HTR-8/SVneo (cell line): ENCODE data around the gene REEP1.
A peak's percentile ranks its signal among the peaks of the same experiment; 100 is the strongest.

ENCODE experiments used
- DNase-seq: peaks from one replicate; pipeline ENCODE4 v3.0.0; 2011; ENCODE audit warnings: low spot score, mixed read lengths; ENCODE audit not compliant: insufficient read length
- FAIRE-seq: peaks from 2 replicates; lab custom pipeline; 2011; peaks lifted over from hg19 to GRCh38; lab: Jason Lieb, UNC

The REEP1 gene

GRCh38 chr2:86337244-86337835 is at the start of gene REEP1:
TSS of gene REEP1 (minus strand) at chr2:86337626. CDS start at chr2:86337510, 116 bp downstream.
- FAIRE-seq (peak; percentile 62), DNase-seq (peak; percentile 30)

DNA sequence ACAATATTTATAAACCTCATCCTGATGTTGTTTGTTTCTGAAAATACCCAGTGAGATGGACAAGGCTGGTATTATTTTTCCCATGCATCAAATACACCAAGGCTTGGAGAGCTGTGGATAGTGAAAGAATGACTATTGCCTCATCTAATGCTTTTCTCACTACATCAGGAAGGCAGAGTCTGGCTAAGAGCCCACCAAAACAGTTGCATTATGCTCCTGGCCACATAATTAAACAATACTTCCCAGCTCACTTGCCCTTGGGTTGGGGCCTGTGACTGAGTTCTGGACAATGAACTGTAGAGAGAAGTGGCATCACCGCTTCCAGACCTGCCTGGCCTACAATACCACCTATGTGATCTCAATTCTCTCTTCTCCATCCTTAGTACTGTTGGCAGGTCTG is 46.4 kb upstream of the REEP1 start:
- FAIRE-seq (peak; percentile 40), DNase-seq (no peak)

- FAIRE-seq, result no peak
Observed at GRCh38 chr2:86382698-86383097, 45.3 kb upstream of the REEP1 start.

GRCh38 chr2:86382108-86382507 is 44.7 kb upstream of the REEP1 start:
- FAIRE-seq, result no peak
- DNase-seq, result no peak

More at GRCh38 chr2:86382698-86383097, 45.3 kb upstream of the REEP1 start:
- no peak for DNase-seq

GRCh38 chr2:86378469-86378868 is 41.0 kb upstream of the REEP1 start:
- FAIRE-seq, result no peak
- no peak for DNase-seq

GRCh38 chr2:86375623-86376022 is 38.2 kb upstream of the REEP1 start:
- no peak for FAIRE-seq
- no peak for DNase-seq

- peak; percentile 38 for FAIRE-seq
Observed at GRCh38 chr2:86372641-86373502, 35.4 kb upstream of the REEP1 start.

DNA sequence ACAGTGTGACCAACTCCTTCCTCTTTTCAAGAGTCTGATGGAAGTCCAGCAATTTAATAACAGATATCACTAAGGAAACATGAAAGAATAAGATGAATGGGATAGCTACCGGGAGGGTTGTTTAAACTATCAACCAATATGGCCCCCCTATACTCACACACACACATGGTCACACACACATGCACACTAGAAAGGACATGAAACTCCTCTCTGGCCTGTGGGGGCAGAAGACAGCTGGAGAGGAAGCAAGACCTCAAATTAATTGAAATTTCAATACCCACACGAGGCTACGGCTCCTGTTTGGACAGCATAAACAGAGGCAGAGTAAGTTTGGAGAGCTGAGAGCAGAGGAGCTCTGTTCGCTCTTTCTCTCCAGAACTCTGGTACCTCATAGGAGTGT is 34.7 kb upstream of the REEP1 start:
- DNase-seq, result no peak
- FAIRE-seq, result no peak

More at GRCh38 chr2:86372641-86373502, 35.4 kb upstream of the REEP1 start:
- peak; percentile 49 for DNase-seq

GRCh38 chr2:86371527-86371926 is 34.1 kb upstream of the REEP1 start:
- DNase-seq, result no peak
- no peak for FAIRE-seq

GRCh38 chr2:86370579-86370978 is 33.2 kb upstream of the REEP1 start:
- DNase-seq, result no peak

GRCh38 chr2:86368161-86368824 is 30.9 kb upstream of the REEP1 start:
- FAIRE-seq, result no peak
- DNase-seq, result peak; percentile 64

More at GRCh38 chr2:86370579-86370978, 33.2 kb upstream of the REEP1 start:
- no peak for FAIRE-seq

- FAIRE-seq, result no peak
- DNase-seq, result no peak
Observed at GRCh38 chr2:86367499-86367777, 30.0 kb upstream of the REEP1 start.

DNA sequence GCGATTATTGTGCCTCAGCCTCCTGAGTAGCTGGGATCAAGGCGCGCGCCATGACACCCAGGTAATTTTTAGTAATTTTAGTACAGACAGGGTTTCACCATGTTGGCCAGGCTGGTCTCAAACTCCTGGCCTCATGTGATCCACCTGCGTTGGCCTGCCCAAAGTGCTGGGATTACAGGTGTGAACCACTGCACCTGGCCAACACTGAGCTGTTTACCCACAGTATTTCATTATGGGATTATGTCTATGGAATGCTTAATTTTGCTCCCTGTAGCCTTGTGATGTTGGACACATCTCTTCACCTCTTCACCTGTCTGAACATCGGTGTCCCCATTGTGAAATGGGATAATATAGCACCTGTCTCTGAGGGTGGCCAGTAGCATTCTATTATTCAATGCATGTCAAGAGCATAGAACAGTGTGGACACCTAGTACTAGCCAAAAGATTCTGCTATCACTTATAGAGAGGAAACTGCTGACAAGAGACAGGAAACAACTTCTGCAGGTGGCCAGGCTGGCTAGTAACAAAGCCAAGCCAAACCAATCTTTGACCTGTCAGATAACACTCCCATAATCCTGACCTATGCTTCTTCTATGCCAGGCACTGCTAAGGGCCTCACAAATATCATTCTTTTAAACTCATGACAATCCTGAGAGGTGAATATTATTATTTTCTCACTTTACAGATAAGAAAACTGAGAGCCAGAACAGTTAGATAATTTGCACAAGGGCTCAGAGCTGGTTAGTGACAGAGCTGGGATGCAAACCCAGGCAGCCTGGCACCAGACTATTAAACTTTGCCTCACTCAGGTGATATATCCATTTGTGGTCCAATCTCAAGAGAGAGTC is 29.4 kb upstream of the REEP1 start:
- FAIRE-seq (no peak), DNase-seq (no peak)

DNA sequence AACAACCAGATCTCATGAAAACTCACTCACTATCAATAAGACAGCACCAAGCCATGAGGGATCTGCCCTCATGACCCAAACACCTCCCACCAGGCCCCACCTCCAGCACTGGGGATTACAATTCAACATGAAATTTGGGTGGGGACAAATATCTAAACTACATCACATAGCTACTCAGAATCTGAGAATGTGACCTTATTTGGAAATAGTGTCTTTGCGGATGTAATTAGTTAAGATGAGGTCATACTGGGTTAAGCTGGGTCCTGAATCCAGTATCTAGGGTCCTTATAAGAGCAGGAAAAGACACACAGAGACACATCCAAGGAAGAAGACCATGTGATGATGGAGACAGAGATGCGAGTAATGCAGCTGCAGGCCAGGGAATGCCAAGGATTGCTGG is 27.5 kb upstream of the REEP1 start:
- FAIRE-seq, result no peak
- no peak for DNase-seq

- DNase-seq (no peak), FAIRE-seq (no peak)
Observed at GRCh38 chr2:86360776-86361175, 23.4 kb upstream of the REEP1 start.

DNA sequence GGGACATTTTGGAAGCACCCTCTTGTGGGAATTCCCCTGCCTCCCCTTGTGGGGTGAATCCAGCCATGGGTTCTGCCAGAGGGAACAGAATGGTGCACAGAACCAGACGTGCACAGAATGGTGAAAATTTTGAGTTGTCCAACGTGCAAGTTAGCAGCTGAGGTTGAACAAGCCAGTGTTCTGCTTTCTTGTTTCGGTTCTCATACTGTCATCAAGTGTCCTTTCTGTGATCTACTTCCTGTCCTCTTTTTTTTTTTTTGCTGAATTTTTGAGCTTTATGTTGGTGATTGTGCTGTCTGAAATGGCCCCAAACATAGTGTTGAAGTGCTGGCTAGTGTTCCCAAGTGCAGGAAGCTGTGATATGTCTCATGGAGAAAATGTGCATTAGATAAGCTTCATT is 21.5 kb upstream of the REEP1 start:
- FAIRE-seq (no peak), DNase-seq (no peak)

DNA sequence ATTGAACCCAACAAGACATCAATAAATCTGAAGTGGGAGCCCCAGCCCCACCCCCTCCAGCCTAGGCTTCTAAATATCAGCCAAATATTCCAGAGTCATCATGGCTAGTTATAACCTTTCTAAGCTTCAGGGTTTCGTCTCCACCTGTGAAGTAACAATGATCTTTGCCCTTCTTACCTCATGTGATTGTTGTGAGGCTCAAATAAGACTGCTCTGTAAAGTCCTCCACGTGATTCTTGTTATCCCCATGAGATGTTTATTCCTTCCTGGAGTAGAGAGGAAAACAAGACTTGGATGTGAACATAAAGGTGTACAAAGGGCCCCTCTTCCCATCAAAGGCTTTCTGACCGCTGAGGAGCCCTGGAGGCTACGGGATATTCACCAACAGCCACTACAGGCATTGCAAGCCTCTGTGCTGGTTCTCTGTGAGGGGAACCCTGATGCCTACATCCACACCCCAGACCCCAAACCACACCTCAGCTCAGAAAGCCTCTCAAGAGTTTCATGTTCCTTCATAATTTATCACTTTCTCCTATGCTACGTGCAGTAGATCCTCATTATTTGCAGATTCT is 20.1 kb upstream of the REEP1 start:
- no peak for DNase-seq
- no peak for FAIRE-seq

- FAIRE-seq, result no peak
Observed at GRCh38 chr2:86352727-86353221, 15.3 kb upstream of the REEP1 start.

GRCh38 chr2:86352137-86352726 is 14.8 kb upstream of the REEP1 start:
- no peak for FAIRE-seq
- no peak for DNase-seq

More at GRCh38 chr2:86352727-86353221, 15.3 kb upstream of the REEP1 start:
- DNase-seq, result no peak
